HG02943 (cell line): Measurements from ENCODE around the gene RUFY2.
"Not testable (repeated sequence)": the region's sequence is repeated elsewhere in the genome, so short reads cannot be mapped to it uniquely, and the experiment has no call there.

Source experiments
- ATAC-seq: cut with Tn5 transposase; IDR thresholded peaks from one replicate; pipeline ENCODE4 v1.9.1; 2021; ENCODE audit warnings: mild to moderate bottlenecking, low read depth, moderate library complexity; ENCODE audit not compliant: unreplicated experiment

Gene RUFY2

GRCh38 chr10:68327889-68328786 lies 78.9 kb downstream of the RUFY2 start:
- ATAC-seq, result no peak

- ATAC-seq, result not testable (repeated sequence)
These were observed 82.7 kb downstream of the RUFY2 start for GRCh38 chr10:68324396-68324795.

- no peak for ATAC-seq
These were observed 88.6 kb downstream of the RUFY2 start for GRCh38 chr10:68318331-68319059.

- ATAC-seq, result no peak
These were observed 91.5 kb downstream of the RUFY2 start for GRCh38 chr10:68315582-68315981.

- not testable (repeated sequence) for ATAC-seq
These were observed 92.1 kb downstream of the RUFY2 start for GRCh38 chr10:68314930-68315329.

GRCh38 chr10:68310531-68310930 lies 96.5 kb downstream of the RUFY2 start:
- no peak for ATAC-seq

- no peak for ATAC-seq
These were observed 101.2 kb downstream of the RUFY2 start for GRCh38 chr10:68305854-68306253.

GRCh38 chr10:68303849-68304412 lies 103.1 kb downstream of the RUFY2 start:
- no peak for ATAC-seq

- ATAC-seq, result no peak
These were observed 104.2 kb downstream of the RUFY2 start for GRCh38 chr10:68302871-68303270.

GRCh38 chr10:68302503-68302823 lies 104.6 kb downstream of the RUFY2 start:
- ATAC-seq, result no peak

- ATAC-seq, result no peak
These were observed 105.1 kb downstream of the RUFY2 start for GRCh38 chr10:68301790-68302502.

- no peak for ATAC-seq
These were observed 105.8 kb downstream of the RUFY2 start for GRCh38 chr10:68301301-68301700.

GRCh38 chr10:68296843-68297663 lies 110.0 kb downstream of the RUFY2 start:
- no peak for ATAC-seq
